Measurements from ENCODE around the gene ARHGEF2.

The ARHGEF2 gene

DNA sequence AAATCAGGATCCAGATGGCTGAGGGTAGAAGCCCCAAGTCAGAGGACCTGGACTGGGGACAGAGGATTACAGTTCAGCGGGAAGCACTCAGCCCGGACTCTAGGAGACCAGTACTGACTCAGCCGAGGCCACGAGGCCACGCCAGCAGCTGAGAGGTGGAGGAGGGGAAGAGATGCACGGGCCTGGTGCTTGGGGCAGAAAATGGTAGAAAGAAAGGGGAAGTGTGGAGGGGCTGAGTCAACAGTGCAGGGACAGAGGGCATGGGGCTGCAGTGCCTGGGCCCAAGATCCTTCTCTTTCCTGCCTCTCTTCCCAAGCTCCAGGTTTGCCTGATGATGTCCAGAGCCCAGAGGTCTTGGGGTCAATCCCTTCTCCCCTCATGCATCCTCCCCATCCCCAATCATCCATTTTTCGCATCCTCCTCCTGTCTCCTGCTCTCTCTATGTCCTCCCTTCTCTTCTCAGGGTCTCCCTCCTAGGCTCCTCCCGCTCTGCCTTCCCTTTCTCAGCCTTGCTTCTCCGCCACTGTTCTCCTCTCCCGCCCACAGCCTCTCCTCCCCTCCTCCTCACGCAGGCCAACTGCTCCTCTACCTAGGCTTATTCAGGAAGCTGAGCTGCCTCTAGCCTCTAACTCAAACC lies 7.7 kb downstream of the ARHGEF2 start:
- peak; percentile 48 for DNase-seq

DNA sequence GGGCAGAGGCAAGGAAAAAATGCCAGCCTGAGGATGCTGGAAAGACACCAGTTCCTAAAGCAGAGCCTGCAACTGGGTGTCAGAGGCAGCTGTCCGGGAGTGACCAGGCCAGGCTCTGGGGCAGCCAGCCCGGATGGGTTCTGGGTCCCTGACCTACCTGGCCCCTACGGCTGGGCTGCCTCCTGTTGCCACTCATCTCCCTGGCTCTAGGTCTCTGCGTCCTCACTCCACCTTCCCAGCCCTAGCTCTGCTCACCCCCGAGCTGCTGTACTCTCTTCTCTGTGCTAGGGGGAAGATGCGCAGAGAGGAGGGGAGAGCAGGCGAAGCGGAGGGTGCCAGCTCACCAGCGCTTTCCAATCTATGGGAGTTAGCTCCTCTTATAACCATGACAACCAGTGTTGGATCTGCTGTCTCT lies 9.0 kb downstream of the ARHGEF2 start:
- no peak for DNase-seq

DNA sequence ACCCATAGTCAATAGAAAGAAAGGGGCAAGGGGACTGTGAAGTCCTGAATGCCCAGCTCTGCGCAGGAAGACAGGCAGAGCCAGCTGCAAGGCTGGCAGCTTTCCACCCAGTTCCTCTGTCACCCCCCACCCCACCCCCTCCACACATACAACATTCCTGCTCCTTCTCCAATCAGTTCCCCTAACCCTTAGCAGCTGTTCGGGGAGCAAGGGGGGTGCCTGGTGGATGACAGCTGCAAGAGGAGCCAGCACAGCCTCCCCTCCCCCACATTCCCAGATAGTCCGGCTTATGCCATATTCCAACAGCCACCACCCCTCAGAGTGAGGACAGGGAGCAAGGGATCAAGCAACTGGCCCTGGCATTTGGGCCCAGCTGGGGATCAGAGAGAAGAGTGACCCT lies 9.7 kb downstream of the ARHGEF2 start:
- peak; percentile 84 for DNase-seq

DNA sequence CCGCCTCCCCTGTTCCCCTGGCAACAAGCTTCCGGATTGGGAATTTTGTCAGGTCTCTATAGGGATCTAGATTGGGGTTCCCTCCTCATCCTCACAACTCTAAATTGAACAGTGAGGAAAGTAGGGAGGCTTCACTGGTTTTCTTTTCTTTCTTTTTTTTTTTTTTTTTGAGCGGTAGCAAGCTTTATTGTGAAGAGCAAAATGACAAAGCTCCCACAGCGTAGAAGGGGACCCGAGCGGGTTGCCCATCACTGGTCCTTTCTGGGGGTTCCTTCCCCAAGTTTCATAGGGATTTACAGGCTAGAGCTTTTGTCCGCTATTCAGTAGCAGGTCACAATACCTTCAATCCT lies 10.3 kb downstream of the ARHGEF2 start:
- peak; percentile 40 for DNase-seq

DNA sequence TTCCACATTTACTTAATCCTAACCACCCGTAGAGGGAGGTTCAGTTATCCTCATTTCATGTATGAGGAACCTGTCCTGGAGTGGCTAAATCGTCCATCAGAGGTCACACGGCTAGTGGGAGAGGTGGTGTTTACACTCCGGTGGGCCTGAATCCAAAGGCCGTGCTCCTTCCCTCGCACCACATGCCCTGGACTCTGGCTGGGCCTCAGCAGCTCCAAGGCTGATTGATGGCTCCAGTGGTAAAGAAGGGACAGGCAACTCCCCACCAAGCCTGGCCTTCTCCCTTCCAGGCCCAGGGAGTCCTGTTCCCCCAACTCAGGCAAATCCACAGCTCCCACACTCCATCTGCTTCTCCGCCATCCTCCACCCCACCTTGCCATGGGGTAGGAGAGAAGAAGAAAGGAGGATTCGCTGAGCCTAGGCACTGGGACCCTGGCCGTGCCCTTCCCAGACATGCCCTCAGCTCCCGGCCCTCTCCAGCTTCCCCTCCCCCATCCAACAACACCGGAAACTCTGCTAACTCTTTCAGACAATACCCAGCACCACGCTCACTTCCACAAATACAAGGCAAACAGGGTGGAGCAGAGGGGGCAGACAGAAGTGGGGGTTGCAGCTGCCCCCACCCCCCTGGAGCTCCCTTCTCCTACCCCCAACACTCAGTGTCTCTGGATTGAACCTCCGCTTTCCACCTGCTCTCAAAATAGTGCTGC lies 10.9 kb downstream of the ARHGEF2 start:
- DNase-seq = peak; percentile 53

DNA sequence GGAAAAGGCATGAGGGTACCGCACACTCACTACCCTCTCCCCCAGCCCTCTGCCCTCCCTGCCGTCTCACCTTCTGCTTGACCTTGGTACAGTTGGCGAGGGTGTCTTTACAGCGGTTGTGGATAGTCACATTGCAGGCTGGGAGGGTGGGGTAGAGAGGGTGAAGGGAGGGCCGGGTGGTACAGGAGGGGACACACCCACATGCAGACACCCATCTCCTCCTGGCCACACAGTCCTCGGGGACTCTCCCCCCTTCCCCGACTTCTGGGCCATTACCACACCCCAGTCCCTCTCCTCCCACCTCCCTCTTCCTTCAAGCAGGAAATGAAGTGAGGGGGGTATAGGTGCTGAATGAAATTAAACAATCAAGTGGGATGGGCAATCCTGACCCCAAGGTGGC lies 11.6 kb downstream of the ARHGEF2 start:
- DNase-seq = no peak

DNA sequence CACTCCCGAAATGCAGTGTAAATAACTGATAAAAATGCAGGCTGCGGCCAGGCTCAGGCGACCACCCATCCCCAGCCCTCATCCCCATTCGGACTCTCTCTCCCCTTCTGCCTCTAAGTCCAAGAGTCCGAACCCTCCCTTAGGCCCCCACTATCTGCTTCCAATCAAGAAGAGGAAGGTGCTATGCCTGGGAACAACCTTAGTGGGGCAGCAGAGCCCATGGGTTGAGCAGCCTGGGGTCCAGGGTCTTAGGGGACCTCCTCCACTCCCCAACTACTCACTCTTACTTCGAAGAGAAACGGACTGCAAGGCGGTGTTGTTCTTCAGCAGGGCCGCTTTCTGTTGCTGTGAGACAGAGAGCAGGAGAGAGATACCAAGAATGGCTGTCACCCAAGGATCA lies 12.2 kb downstream of the ARHGEF2 start:
- DNase-seq = no peak

DNA sequence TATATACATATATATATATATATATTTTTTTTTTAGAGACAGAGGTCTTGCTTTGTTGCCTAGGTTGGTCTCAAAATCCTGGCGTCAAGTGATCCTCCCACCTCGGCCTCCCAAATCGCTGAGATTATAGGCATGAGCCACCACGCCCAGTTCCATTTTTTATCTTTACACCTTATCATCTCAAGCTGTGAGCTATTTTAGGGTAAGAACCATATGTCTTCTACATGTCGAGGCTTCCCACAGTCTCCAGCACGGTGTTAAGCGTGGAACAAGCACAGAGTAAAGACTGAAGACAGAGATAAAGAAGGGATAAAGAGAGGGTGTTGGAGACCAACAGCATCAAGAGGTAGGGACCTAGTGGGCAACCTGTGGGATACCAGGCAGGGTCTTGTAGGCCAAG lies 14.2 kb downstream of the ARHGEF2 start:
- DNase-seq = no peak

DNA sequence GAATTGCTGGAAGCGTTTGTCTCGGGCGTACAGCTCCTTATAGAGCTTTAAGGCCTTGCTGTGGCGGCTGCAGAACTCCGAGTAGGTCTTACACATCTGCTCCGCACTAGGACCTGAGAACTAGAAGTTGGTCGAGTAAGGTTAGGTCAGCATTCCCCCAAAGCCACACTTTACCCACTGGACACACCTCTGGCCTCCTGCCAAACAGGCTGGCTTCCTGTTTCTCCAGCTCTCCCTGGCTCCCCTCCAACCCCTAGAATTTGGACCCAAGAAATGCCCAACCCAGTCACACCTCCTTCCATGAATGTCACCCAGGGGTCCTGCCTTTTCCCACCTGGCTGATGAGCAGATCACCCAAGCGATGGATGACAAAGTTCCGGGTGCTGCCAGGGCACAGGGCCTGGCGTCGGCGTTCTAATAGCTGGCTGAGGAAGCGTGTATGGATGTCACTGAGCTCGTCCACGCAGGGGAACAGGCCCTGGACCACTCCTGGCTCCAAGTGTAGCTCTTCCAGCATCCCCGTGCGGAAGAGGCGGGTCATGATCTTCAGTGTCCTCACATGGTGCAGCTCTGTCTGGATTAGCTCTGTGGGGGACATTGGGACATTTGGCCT lies 15.6 kb downstream of the ARHGEF2 start:
- DNase-seq = no peak

DNA sequence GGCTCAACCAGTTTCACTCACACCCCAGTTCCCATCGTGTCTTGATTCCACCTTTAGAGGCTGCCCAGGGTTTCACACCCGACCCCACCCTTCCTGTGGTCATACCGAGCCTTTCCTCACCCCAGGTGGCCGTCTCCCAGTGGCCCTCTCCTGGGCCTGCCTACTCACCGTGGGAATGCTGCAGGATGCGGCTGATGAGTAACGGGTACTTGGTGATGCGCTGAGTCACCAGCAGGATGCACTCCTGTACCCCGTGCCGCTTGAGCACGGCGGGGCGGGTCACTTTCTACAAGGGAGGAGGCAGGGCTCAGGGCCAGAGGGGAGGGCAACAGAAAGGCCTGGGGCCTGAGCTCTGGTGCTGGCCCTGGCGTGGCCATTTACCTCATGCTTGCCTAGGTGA lies 16.4 kb downstream of the ARHGEF2 start:
- no peak for DNase-seq

DNA sequence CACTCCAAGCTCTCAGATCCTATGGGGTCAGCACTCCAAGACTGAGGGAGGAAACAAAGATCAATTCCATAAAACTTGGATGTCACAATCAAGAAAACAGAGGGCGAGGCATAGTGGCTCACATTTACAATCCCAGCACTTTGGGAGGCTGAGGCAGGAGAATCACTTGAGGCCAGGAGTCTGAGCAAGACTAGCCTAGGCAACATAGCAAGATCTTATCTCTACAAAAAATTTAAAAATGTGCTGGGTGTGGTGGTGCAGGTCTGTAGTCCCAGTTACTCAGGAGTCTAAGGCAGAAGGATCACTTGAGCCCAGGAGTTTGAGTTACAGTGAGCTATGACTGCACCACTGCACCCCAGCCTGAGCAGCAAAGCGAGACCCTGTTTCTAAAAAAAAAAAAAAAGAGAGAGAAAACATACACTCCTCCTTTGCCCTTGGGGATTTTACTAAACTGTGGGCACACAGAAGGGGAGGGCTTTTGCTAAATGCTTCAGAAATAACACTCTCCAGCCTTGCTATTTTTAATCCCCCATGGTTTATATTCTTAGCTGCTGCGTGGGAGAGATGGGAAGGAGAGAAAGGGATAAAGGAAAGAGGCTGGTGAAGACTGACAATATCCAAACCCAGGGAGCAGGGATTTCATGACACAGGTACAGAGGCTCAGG lies 18.1 kb downstream of the ARHGEF2 start:
- no peak for DNase-seq

DNA sequence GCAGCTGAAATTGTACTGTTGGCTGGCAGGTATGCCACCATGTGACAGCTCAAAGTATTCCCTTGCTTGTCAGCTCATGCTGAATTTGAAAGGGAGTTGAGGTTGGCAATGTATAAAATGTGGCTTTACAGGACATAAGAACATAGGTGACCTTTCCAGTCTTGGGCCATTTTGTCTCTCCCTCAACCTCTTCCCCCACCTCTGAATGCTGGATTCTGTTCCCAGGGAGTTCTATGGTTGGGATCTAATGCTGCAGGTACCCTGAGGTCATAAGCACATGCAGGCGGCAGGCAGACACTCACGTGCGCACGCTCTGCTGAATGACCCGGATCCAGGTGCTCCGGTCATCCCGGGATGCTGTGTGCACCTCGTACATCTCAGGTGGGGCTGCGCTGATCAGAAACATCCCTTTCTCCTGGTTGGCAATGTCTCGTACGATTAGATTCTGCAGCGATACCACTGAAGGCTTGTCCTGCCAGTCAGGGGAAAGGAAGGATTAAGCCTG lies 20.9 kb downstream of the ARHGEF2 start:
- no peak for DNase-seq

DNA sequence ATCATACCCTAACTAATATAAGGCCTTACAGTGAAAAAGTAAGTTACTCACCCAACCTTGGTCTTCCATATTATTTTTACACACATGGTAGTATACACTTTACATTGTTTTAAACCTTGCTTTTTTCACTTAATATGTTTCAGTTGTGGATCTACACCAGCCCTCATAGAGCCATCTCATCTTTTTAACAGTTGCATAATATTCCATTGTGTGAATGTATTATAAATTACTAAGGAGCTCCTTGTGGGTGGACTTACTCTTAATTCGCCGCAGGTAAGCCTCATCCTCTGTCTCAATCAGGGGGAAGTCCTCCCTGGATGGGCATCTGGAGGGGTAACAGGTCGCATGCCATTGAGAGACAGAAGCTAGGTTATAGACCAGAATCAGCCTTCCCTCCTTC lies 23.7 kb downstream of the ARHGEF2 start:
- DNase-seq = no peak

DNA sequence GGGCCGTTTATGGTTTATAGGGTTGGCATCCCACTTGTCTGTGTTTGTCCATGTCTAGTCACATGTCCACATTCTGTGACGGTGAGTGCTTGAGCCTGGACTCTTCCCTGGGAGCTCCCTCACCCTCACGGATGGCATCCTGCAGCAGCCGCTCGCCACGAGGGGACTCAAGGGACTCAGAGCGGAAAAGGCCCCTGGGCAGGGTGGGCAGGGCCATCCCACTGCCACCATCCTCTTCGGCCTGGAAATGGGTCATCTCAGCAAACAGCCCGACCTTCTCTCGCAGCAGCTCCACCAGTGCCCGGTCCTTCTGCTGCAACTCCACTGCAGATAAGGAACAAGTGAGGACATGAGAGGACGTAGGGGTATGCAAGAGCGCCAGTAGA lies 25.8 kb downstream of the ARHGEF2 start:
- no peak for DNase-seq

DNA sequence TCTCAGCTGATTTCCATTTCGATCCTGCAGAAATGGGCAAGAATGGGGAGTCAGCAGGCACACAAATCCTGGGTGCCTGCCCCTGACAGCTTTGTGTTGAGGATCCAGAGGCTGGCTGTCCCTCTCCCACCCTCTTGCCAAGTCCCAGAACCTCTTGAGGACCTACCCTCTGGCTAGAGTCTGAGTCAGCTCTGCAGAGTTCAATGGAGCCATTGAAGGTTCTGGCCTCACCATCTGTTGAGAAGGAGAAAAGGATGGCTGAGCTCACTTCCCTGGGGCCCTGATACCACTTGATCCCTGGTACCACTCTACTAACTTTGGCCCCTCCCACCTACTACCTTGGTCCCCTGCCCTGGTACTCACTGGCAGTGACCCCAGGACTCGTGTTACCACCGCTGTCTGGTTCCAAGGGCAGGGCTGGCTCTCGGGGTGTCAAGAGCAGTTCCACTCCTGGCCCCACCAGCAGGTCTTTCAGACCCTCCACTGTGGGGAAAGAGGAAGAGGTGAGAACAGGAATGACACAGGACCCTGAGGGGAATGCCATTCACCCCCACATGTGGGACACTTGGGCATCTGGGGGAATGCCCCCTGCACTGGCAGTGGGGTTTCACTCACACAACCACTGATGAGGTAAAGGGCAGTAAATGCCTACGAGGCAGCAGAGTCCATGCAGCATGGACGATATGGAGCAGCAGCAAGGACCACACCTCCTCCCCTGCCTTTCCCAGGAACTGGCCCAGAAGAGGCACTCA lies 26.4 kb downstream of the ARHGEF2 start:
- no peak for DNase-seq

DNA sequence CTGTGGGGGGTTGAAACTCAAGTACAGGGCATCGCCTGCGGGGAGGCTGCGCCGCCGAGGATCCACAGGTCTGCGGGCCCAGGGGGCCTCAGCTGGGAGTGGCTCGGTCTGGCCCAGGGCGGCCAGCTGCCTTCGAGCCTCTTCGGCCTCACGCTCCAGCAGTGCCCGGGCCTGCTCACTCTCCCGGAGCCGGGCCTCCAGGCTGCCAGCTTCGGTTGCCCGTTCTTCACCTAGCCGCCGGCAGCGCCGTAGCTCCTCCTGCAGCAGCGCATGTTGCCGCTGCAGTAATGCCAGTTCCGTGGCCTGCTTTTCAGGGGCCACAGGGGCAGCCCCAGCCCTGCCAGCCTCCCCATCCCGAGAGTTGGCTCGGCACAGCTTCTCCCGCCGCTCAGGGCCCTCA lies 27.5 kb downstream of the ARHGEF2 start:
- no peak for DNase-seq

DNA sequence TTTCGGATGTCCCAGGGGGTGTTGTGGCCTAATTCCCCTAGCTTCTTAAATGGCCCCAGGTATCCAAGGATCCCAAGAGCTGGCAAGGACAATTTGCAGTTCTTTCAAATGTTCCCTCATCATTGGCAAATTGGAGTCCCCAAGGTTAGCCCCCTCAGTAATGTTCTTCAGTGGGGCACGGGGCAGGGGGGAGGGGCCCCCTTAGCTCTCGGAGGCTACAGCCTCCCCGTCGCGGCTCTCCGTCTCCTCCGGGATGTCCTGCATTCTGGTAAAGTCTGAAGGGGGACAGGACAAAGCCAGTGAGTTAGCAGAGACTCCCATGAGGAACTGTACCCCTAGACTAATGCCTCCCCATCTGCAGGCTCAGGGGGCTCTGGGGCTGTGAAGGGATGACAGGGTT lies 30.6 kb downstream of the ARHGEF2 start:
- DNase-seq = no peak

DNA sequence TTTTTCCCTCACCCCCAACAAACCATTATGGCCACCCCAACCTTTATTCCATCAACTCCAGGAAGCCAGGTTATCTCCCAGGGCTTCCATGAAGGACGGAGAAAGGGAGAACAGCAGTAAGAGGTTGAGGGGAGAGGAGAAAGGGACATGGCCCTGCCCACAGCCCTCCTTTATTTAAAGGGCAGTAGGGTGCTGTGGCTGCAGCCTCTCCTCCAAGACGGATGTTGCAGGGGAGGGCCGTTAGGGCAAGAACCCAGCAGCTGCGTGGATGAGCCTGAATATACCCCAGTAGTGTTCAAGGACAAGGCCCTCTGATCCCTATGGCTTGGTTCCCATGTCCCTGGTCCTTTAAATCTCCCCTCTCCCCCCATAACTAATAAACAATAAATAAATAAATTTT lies 31.1 kb downstream of the ARHGEF2 start:
- no peak for DNase-seq

DNA sequence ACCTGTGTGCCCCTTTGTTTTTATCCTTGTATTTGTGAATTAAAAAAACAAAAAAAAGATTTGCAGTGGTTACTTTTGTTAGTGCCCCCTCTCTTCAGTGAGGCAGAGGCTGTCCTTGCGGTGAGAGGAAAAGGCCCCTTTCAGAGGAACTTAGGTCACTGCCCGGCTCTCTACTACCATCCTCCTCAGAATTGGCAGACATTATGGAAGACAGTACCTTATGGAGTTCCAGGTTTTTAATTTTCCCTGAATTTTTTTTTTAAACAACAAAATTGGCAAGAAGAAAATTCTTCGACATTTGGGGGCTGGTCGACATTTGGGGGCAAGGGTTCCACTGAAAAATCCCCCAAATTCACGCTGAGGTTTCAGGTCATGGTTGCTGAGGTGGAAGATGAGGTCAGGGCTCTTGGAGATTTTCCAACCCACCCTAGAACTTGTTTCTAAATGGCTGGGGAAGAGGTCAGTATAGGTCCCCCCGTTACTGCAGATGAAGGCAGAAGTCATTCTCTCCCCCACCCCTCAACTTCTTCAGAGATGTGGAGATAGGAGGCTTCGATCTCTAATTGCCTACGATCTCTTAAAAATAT lies 31.6 kb downstream of the ARHGEF2 start:
- no peak for DNase-seq

DNA sequence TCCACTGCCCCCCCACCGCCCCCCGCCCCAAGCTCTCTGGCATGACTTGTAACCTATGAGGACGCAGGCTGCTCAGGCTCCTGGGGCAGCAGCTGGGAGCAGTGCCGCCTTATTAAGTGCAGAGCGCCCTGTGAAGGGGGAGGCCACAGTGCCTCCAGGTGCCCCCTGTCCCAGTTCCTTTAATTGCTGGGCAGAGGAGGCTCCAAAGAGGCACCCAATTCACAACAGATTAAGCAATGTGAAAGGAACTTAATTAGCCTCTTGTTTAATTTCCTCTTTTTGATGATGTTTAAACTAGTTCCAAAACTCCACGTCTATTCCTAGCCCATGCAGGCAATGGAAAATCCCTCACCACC lies 33.9 kb downstream of the ARHGEF2 start:
- DNase-seq = no peak

DNA sequence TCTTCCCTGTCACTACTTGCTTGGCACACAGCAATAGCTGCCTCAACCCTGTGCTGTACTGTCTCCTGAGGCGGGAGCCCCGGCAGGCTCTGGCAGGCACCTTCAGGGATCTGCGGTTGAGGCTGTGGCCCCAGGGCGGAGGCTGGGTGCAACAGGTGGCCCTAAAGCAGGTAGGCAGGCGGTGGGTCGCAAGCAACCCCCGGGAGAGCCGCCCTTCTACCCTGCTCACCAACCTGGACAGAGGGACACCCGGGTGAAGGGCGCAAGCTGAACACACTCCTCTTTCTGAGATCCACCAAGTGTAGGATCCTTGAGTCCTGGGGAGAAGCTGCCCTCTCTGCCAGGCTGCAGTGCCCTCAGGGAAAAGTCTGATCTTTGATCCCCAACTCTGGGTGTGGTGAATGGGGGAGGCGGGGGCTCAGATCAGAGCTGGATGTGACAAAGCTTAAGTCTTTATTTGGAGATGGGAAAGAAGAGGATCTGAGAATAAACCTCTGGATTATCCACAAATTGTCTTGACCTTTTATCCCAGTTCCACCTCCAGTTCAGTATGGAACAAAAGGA lies 35.7 kb downstream of the ARHGEF2 start:
- no peak for DNase-seq

DNA sequence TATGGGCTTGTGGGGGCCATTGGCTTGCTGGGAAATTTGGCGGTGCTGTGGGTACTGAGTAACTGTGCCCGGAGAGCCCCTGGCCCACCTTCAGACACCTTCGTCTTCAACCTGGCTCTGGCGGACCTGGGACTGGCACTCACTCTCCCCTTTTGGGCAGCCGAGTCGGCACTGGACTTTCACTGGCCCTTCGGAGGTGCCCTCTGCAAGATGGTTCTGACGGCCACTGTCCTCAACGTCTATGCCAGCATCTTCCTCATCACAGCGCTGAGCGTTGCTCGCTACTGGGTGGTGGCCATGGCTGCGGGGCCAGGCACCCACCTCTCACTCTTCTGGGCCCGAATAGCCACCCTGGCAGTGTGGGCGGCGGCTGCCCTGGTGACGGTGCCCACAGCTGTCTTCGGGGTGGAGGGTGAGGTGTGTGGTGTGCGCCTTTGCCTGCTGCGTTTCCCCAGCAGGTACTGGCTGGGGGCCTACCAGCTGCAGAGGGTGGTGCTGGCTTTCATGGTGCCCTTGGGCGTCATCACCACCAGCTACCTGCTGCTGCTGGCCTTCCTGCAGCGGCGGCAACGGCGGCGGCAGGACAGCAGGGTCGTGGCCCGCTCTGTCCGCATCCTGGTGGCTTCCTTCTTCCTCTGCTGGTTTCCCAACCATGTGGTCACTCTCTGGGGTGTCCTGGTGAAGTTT lies 36.4 kb downstream of the ARHGEF2 start:
- DNase-seq = no peak

Measured in eye (tissue), 1 donor.